GM04503 (cell line): ENCODE results near the gene SEC11A.
"Not testable (repeated sequence)": the region's sequence is repeated elsewhere in the genome, so short reads cannot be mapped to it uniquely, and the experiment has no call there.

Source experiments
- DNase-seq: peaks from one replicate; pipeline ENCODE4 v3.0.0-alpha.2; 2012; ENCODE audit warnings: low read depth

SEC11A gene

DNA sequence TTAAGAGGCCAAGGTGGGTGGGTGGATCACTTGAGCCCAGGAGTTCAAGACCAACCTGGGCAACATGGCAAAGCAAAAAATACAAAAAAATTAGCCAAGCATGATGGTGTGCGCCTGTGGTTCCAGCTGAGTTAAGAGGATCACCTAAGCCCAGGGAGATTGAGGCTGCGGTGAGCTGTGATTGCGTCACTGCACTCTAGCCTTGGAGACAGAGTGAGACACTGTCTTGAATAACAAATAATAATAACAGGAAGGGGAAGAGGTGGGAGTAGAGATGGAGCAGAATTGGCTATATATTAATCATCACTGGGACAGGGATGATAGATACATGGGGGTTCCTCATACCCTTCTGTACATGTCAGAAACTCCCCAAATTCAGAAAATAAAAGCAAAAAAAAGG lies 34.1 kb downstream of the SEC11A start:
- no peak for DNase-seq

DNA sequence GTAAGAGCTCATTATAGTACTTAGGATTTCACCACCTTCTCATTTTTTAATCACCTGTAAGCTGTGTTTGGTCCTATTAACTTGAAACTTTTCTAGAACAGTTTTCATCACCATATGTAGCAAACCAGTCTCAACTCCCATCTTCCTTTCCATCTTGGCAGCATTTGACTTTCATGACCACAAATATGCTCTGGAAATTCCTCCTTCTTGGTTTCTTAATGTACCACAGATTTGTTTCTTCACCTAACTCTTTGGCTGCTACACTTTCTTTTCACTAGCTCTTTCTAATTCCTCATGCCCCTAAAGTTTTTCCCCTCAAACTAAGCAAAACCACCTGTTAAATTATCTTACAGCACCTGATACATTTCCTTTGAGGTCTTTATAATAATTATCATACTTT lies 44.7 kb downstream of the SEC11A start:
- peak; percentile 77 for DNase-seq

DNA sequence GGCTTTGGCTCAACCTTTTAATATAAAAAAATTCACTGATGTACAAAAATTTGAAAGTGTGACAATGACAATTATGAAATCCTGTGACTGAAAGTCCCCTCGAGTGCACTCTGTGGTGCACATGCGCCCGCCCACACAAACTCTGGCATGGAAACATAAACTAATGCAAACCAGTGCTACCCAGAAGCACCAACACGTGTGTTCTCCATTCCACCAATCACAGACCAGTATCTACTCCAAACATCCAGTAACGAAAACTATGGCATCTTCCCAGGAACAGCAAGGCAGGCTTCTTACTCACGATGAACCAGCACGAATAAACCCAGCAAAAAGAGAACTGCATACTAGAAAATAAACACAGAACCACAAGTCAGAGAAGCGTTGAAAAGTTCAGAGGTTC lies 46.2 kb downstream of the SEC11A start:
- DNase-seq = peak; percentile 90

DNA sequence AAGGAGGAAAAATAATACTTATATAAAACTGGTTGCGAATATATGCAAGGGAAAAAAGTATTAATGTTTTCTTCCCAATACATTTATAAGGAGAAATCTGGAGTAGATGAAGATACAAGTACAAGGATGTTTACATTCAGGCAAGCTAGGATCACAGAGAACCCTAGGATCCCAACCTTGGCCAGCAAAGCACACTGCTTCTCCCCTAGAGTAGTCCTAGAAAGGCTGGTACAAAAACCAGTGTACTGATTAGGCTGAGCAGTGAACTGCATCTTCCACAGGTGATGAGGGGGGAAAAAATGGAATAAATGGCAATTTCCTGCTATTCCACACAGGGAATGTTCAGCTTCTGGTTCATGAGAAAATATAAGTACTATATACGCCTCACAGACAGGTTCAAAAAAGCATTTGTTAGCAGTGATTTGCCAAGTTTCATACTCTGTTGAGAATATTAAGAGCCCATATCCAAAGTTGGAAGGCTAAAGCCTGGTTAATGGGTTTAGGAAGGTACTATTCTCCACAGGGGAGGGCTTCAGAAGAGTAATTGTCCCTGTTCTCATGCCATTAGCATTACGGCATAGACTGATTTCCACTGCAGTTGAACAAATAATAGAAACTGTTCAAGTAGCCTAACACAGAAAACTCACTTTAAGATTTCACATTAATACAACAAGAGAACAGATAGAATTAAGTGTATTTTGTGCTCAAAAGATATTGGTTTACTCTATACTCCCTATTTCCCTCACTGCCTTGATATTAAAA lies 47.5 kb downstream of the SEC11A start:
- DNase-seq = no peak

DNA sequence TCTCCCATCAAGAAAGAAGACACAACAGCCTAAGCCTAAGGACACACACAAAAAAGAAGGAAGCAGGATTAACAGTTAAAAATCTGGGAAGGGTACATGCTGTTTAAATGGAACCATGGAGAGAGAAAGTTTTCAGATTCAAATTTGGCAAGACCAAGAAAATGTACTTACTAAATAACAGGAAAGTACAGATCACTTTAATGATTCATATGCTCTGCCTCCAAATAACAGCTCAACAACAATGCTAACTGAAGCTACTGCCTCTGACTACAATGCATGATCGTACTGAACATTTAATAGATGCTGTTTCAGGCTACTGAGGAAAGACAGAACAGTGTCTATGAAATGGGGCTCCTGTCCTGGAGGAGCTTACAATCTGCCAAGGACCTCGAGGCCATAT lies 49.6 kb downstream of the SEC11A start:
- no peak for DNase-seq

DNA sequence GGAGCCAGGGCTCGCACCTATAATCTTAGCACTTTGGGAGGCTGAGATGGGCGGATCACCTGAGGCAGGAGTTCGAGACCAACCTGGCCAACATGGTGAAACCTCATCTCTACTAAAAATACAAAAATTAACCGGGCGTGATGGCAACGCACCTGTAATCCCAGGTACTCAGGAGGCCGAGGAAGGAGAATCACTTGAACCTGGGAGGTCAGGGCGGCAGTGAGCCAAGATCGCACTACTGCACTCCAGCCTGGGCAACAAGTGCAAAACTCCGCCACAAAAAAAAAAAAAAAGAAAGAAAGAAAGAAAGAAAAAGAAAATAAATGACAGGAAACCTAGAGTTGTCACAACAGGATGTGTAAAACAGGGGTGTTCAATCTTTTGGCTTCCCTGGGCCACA lies 54.9 kb downstream of the SEC11A start:
- DNase-seq = no peak

DNA sequence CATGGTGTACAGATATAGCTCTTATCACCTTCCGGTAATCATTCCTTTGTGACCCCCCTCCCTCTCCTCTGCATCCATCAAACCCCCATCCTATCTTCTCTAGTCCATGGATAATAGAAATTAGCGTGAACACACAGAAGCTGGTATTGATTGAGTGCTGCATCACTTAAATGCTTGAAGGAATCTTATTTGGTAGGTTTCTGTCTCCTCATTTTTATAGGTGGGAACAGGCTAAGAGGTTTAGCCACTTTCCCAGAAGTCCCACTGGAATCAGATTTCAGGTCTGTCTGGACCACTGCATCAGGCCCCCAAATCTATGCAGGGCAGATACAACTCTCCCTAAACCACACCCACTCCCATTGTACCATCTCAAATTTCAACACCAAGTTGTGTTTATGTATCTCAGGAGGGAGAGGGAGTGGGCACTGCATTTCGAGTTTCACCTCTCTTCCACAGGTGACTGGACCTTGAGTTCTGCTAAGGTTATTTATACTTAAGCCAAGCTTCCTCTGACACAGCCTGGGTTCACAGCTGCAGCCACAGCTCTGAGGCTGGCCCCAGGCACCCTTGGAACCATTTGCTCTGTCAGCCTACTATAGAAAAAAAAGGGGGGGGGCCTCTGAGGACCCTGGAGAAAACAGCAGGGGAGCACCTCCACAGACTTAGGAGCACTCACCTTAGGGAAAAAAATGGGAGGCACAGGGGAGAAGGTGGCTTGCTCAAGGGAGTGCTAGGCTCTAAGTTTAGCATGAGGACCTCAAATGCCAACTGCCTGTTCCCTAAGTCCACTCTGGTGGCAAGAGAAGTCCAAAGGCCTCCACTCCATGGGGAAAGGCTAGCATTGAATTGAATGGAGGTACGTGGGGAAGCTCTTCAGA lies 55.8 kb downstream of the SEC11A start:
- no peak for DNase-seq

DNA sequence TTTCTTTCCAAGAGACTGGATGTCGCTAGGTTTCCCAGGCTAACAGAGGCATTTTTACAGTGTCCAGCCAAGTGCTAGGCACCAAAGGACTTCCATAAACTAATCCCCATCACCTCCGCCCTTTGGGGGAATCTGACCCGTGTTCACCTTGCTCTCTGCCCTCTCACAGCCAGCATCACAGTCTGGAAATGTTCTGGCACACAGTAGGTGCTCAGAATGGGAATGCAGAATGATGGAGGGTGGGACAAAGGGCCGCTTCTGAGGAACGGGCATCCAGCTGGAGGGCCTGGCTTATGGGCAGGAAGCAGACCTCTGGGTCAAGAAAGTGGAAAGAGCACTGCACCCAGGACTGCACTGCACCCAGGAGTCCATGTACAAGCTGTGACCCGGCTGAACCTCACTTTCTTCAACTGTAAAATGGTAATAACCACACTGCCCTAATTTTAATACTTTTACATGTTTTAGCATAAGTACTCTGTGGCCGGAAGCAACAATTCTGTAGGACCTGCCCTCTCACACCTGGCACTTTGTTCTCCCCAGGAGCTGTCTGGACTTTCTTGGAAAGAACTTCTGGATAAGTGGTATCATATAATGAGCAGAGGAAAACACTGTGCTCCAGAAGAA lies 57.0 kb downstream of the SEC11A start:
- DNase-seq = no peak

DNA sequence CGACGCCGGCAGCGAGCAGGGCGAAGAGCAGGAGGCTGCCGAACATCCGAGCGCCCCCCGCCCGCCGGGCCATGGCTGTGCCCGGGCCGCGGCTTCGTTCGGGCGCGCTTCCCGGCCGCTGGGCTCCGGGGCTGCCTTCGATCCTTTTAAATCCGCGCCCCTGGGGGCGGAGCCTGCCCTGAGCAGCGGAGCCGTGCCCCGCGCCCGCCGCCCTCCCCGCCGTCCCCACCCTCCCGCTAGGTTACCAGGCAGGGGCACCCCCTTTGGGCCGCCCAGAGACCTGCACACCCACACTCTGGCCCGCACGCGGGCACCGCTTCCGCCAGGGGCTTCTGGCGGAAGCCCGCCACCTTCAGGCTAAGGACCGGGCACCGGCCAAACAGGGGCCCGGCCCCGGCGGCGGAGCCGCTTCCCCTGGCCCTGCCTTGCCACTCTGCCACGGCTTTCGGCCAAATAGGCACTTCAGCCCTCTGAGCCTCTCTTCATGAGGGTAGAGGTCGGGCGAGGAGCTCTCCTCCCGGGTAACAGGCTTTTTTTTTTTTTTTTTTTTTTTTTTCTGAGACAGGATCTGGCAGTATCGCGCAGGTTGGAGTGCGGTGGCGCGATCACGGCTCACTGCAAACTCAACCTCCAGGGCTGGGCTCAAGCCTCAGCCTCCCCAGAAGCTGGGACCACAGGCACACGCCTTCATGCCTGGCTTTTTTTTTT lies 57.7 kb downstream of the SEC11A start, which contains the start of gene NMB:
NMB (minus strand) TSS at position 120 of the 708 bp plus-strand sequence; CDS start at position 73, 47 bp downstream.
- no peak for DNase-seq

DNA sequence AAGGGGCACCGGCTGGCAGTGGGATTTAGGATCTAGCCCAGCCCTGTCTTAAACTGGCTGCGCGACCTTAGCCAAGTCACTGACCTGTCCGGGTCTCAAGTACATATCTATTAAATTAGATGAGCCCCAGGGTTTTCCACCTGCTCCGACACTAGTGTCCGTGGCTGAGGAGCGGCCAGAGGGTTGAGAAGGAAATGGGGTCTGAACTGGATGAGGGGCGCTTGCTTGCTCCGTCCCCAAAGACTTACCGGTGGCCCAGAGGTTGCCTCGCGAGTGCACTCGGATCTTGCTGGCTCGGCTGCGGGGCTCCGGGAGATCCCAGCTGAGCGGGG lies 58.2 kb downstream of the SEC11A start:
- DNase-seq = no peak

DNA sequence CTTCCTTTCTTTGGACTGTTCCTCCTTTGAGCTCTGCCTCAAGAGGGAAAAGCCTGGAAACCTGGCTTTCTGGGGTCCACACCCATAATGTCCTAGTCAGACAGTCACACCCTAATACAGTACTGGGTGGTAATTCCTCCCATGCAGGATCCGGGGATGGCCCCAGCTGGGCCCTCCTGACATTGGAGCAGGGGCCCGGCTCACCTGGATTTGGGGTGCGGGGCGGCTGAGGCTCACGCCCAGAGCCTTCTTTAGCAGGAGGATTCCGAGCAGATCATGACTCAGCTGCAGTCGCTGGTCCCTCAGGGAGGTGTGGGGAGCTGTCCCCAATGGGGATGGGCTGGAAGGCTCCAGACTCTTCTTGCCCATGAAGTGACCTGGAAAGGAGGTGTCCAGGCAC lies 59.0 kb downstream of the SEC11A start:
- no peak for DNase-seq

DNA sequence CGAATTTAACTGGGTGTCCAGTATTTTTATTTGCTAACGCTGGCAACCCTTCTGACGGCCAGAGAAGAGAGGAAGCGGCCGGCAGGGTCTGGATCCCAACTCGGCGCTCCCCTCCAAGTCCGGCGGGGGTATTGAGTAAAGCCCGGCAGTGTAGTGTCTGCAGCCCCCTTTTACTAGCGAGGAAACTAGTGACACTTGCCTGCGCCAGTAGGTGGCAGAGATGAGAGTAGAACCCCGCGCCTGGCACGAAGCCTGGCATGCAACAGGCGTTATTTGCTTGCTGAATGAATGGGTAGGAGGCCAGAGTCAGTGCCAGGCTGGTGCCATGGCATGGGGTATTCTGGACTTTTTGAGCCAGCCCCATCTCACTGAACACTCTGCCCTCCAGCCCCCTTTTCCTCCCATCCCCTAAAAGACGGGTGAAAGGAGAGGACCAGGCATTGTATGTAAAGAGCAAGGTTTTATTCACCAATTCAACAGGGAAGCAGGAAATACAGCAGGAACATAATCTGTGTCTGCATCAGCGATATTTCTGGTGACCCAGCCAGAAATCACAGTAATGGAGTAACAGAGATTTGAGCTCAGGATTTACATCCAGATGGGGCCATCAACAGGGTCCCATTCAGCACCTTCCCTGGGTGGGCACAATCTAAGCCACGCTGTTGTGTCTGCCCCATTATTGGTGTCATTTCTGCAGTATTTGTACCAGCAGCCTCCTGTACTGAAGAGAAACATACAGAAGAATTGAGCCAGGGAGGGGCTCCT lies 61.1 kb downstream of the SEC11A start:
- DNase-seq = no peak

DNA sequence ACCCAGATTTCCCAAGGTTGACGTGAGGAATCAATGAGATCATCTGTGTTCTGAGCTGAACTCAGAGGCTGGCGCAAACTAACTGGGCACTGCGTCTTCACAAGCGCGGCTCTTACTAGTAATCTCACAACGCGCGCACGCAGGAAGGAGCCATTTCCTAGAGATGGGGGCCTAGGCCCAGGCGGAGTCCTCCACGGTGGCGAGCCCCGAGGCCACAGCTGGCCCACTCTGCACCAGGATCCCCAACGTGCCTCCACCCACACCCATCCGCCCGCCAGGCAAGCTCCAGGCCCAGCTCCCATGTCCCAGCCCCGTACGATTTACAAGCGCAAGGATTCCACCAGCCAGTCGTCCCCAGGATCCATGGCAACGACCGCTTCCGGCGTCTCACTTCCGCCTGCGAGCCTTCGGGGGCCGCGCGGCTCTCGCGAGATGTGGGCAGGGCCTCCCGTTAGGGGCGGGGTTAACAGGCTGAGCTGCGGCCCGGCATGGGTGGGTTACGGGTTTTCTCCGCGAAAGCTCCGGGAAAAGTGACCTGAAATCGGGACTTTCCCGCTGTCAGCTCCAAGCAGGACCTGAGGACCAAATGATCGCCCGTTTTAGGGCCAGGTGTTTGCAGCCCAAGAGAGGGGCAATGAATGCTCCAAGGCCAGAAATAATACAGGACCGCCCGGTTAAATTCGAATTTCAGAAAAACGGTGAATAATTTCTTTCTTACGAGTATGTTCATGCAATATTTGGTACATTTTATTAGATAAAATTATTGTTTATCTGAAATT lies 61.8 kb downstream of the SEC11A start, which contains the start of gene WDR73:
WDR73 (minus strand) TSS at position 374 of the 779 bp plus-strand sequence; CDS start at position 365, 9 bp downstream.
- peak; percentile 57 for DNase-seq

DNA sequence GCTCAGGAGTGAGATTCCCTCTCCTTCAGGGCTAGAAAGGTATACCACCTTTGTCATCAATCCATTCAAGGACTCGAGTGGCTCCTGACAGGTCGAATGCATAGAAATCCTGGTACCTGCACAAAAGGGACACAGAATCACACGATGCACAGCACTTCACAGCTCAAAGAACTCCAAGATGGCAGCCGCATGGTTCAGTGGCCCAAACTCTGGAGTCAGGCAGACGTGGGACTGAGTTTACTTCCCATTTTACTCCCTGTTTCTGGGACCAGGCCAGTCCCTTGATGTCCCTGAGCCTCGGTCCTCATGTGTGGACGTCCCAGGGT lies 62.4 kb downstream of the SEC11A start:
- DNase-seq = no peak

DNA sequence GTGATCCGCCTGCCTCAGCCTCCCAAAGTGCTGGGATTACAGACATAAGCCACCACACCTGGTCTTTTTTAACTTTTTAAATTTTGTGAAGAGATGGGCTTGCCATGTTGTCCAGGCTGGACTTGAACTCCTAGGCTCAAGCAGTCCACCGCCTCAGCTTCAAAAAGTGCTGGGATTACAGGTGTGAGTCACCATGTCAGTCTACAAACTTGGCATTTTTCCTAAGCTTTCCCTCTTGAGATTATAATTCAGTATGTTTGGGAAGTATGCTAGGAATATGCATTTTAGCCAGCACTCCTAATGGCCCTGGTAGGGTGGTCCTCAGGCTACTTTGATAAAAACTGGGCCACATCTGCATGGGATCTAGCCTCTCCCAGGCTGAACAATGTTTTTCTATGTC lies 66.2 kb downstream of the SEC11A start:
- no peak for DNase-seq

DNA sequence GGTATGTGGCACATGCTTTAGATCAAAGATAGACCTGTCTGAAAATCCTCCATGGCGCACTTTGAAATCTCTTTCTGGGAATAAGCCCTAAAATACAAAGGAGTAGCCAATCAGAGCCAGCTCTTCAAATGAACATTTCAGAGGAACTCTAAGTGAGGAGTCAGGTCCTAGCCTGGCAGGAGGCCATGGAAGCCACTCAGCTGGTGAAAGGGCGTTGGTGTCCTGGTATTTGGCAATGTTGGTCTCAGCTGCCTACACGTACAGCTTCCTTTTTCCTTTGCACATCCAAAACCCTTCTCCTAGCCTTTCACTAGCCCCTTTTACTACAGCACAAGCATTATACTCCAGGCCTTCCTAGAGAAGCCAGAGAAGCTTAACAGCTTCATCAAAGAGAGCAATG lies 67.4 kb downstream of the SEC11A start:
- no peak for DNase-seq

DNA sequence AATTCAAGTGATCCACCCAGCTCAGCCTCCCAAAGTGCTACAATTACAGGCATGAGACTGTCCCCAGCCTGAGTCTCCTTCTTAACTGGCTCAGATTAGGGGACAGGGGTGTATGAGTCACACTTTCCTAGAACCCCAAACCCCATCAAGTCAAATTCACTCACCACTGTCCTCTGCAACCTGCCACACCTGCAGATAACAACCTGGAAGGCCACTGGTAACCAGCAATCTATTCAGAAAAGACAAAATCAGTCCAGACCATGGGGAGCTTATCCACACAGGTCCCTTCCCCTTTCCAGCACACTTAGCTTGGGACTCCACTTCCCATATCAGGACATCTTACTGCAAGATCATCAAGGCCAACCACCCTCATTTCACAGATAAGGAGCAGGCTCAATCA lies 68.2 kb downstream of the SEC11A start:
- no peak for DNase-seq

DNA sequence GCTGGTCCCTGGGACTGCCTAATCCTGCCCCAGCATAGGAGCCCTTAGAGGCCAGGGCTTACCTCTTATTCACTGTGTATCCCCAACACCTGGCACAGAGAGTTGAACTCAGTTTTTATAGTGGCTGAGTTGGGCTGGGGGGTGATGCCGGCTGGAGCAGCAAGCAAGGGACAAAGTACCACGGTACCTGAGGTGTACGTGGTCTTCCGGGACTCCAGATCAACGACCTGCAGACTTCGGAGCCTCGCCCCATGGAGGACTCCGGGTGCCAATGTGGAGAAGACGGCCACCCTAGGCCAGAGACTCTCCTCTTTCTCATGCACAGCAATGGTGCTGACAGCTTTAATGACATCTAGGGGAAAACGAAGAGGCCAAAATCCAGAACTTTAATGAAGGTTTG lies 69.9 kb downstream of the SEC11A start:
- no peak for DNase-seq

DNA sequence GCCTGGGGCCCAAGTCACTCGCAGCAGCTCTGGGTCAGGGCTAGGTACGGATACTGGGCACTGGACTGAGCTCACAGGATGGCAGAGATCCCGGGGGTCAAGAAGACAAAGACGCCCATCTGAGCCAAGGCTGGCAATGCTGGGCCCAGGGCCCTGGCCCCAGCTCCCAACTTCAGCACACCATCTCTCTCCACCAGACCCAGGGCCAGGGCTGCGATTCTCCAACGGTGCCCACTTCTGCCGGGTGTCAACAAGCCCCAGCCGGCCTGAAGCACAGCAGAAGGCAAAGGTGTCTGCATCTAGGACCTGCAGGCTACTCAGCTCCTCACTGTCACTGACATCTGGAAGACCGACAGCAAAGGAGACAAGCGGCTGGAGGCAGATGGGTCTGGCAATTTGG lies 70.4 kb downstream of the SEC11A start:
- DNase-seq = no peak

DNA sequence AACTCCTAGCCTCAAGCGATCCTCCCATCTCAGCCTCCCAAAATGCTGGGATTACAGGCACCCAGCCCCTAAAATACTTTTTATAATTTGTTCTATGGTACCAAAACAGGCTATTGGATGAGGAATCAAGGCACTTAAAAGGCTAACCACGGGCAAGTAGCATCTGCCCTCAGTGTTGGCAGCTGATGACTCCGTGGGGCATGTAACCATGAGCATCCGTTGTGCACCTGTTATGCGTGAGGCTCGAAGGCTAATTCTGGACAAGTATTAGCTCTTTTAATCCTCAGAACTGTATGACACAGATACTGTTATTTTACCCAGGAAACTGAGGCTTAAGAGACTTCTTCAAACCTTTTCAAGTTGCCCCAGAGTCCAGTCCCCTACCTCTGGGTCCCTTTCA lies 72.1 kb downstream of the SEC11A start:
- no peak for DNase-seq

DNA sequence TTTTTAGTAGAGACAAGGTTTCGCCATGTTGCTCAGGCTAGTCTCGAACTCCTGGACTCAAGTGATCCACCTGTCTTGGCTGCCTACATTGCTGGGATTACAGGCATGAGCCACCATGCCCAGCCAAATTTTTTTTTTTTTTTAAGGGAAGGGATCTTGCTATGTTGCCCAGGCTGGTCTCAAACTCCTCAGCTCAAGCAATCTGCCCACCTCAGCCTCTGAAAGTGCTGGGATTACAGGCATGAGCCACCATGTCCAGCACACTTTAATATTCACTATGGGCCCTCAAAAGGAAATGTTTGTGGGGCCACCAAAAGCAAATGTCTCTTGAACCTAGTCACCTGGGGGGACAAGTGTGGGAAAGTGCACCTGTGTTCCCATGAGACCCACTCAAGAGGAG lies 73.3 kb downstream of the SEC11A start:
- DNase-seq = not testable (repeated sequence)
